HUES64 (cell line): Measurements from ENCODE around the gene CYP4F22.
"Not testable (repeated sequence)": the region's sequence is repeated elsewhere in the genome, so short reads cannot be mapped to it uniquely, and the experiment has no call there.

Source experiments
- H3K27ac ChIP-seq: 2 replicates; pipeline ENCODE4 v1.7.0; 2013; ENCODE audit warnings: low read depth, low read length, inconsistent platforms
- H3K27me3 ChIP-seq: 2 replicates; pipeline ENCODE4 v1.6.1; 2013; ENCODE audit warnings: mild to moderate bottlenecking, low read length; ENCODE audit not compliant: insufficient read depth
- H3K36me3 ChIP-seq: 2 replicates; pipeline ENCODE4 v1.6.1; 2013; ENCODE audit warnings: mild to moderate bottlenecking, low read length; ENCODE audit not compliant: insufficient read depth
- H3K4me1 ChIP-seq: 2 replicates; pipeline ENCODE4 v1.6.1; 2013; ENCODE audit warnings: mild to moderate bottlenecking, low read length, moderate library complexity; ENCODE audit not compliant: insufficient read depth
- H3K4me3 ChIP-seq: 2 replicates; pipeline ENCODE4 v1.5.1; 2013; ENCODE audit warnings: mild to moderate bottlenecking, low read length, moderate library complexity
- H3K9ac ChIP-seq: 2 replicates; pipeline ENCODE4 v1.6.1; 2013; ENCODE audit warnings: mild to moderate bottlenecking, low read depth, low read length
- H3K9me3 ChIP-seq: 2 replicates; pipeline ENCODE4 v1.6.1; 2013; ENCODE audit warnings: low read depth, low read length; ENCODE audit not compliant: insufficient read depth
- WGBS: fragments of 150-250, 120-280 bp; methylation state at CpG from one replicate; pipeline ENCODE4 v1.1.7; 2013; ENCODE audit warnings: missing lambda C conversion rate; 5-methylcytosine and 5-hydroxymethylcytosine counted together

The CYP4F22 gene

GRCh38 chr19:15498910-15499309, 9.4 kb upstream of the CYP4F22 start:
- peaks cover 54% of the 10 kb centered on the region for H3K9me3 ChIP-seq
- no peak overlapping the region for H3K27ac ChIP-seq
- no peaks in the 10 kb centered on the region for H3K4me1 ChIP-seq
- no peak overlapping the region for H3K9ac ChIP-seq
- WGBS = 74% methylated on average over 6 of the region's 6 CpGs
- H3K27me3 ChIP-seq = no peaks in the 10 kb centered on the region
- no peak overlapping the region for H3K4me3 ChIP-seq
- no peaks in the 10 kb centered on the region for H3K36me3 ChIP-seq

GRCh38 chr19:15501596-15501995, 6.7 kb upstream of the CYP4F22 start:
- H3K27ac ChIP-seq = no peak overlapping the region
- no peak overlapping the region for H3K9ac ChIP-seq
- 87% methylated on average over 1 of the region's 1 CpG for WGBS
- H3K27me3 ChIP-seq = no peaks in the 10 kb centered on the region
- H3K36me3 ChIP-seq = no peaks in the 10 kb centered on the region
- peaks cover 68% of the 10 kb centered on the region for H3K9me3 ChIP-seq
- H3K4me3 ChIP-seq = no peak overlapping the region
- no peaks in the 10 kb centered on the region for H3K4me1 ChIP-seq

- Histone ChIP-seq H3K27me3 (no peaks in the 10 kb centered on the region), H3K36me3 (no peaks in the 10 kb centered on the region), H3K27ac (no peak overlapping the region), H3K9ac (no peak overlapping the region), H3K9me3 (peaks cover 73% of the 10 kb centered on the region), H3K4me1 (no peaks in the 10 kb centered on the region), H3K4me3 (no peak overlapping the region)
- WGBS = 85% methylated on average over 1 of the region's 1 CpG
Observed at GRCh38 chr19:15502264-15502663, 6.1 kb upstream of the CYP4F22 start.

GRCh38 chr19:15506074-15506571, 2.2 kb upstream of the CYP4F22 start:
- no peaks in the 10 kb centered on the region for H3K27me3 ChIP-seq
- no peaks in the 10 kb centered on the region for H3K36me3 ChIP-seq
- 77% methylated on average over 5 of the region's 5 CpGs for WGBS
- H3K9ac ChIP-seq = no peak overlapping the region
- H3K4me3 ChIP-seq = no peak overlapping the region
- H3K9me3 ChIP-seq = peaks cover 69% of the 10 kb centered on the region
- H3K27ac ChIP-seq = no peak overlapping the region
- H3K4me1 ChIP-seq = no peaks in the 10 kb centered on the region

- H3K9ac ChIP-seq = no peak overlapping the region
- H3K4me1 ChIP-seq = no peaks in the 10 kb centered on the region
Observed at GRCh38 chr19:15507068-15508034, 974 bp upstream of the CYP4F22 start.

GRCh38 chr19:15511671-15512424, 3.5 kb downstream of the CYP4F22 start:
- no peak overlapping the region for H3K9ac ChIP-seq
- WGBS = 83% methylated on average over 19 of the region's 19 CpGs
- no peaks in the 10 kb centered on the region for H3K4me1 ChIP-seq
- H3K9me3 ChIP-seq = peaks cover 74% of the 10 kb centered on the region
- H3K4me3 ChIP-seq = no peak overlapping the region
- H3K27me3 ChIP-seq = no peaks in the 10 kb centered on the region
- H3K36me3 ChIP-seq = no peaks in the 10 kb centered on the region
- H3K27ac ChIP-seq = no peak overlapping the region

More at GRCh38 chr19:15507068-15508034, 974 bp upstream of the CYP4F22 start:
- WGBS = 76% methylated on average over 13 of the region's 14 CpGs
- Histone ChIP-seq H3K4me3 (no peak overlapping the region), H3K27me3 (no peaks in the 10 kb centered on the region), H3K27ac (no peak overlapping the region), H3K9me3 (peaks cover 70% of the 10 kb centered on the region), H3K36me3 (no peaks in the 10 kb centered on the region)

- H3K4me1 ChIP-seq, H3K4me3 ChIP-seq, H3K9ac ChIP-seq, H3K36me3 ChIP-seq, H3K27me3 ChIP-seq, H3K27ac ChIP-seq: not testable (repeated sequence)
- 92% methylated on average over 7 of the region's 9 CpGs for WGBS
- peaks cover 77% of the 10 kb centered on the region for H3K9me3 ChIP-seq
Observed at GRCh38 chr19:15515227-15515625, 6.9 kb downstream of the CYP4F22 start.

- H3K27me3 ChIP-seq = no peaks in the 10 kb centered on the region
- H3K9ac ChIP-seq = no peak overlapping the region
- no peak overlapping the region for H3K27ac ChIP-seq
- H3K9me3 ChIP-seq = peaks cover 73% of the 10 kb centered on the region
- WGBS = 69% methylated on average over 2 of the region's 3 CpGs
- no peaks in the 10 kb centered on the region for H3K4me1 ChIP-seq
- no peak overlapping the region for H3K4me3 ChIP-seq
- no peaks in the 10 kb centered on the region for H3K36me3 ChIP-seq
Observed at GRCh38 chr19:15516363-15516762, 8.0 kb downstream of the CYP4F22 start.

- H3K4me3 ChIP-seq = no peak overlapping the region
- H3K36me3 ChIP-seq = no peaks in the 10 kb centered on the region
- H3K9ac ChIP-seq = no peak overlapping the region
- no peak overlapping the region for H3K27ac ChIP-seq
- no peaks in the 10 kb centered on the region for H3K4me1 ChIP-seq
- H3K9me3 ChIP-seq = peaks cover 72% of the 10 kb centered on the region
- WGBS = 68% methylated on average over 1 of the region's 1 CpG
- H3K27me3 ChIP-seq = no peaks in the 10 kb centered on the region
Observed at GRCh38 chr19:15517778-15518177, 9.5 kb downstream of the CYP4F22 start.

- H3K9me3 ChIP-seq = peaks cover 72% of the 10 kb centered on the region
- no peaks in the 10 kb centered on the region for H3K27me3 ChIP-seq
- no peaks in the 10 kb centered on the region for H3K36me3 ChIP-seq
- H3K4me3 ChIP-seq = no peak overlapping the region
- no peaks in the 10 kb centered on the region for H3K4me1 ChIP-seq
- H3K27ac ChIP-seq = no peak overlapping the region
- WGBS = 78% methylated on average over 6 of the region's 6 CpGs
- no peak overlapping the region for H3K9ac ChIP-seq
Observed at GRCh38 chr19:15519433-15519976, 11.2 kb downstream of the CYP4F22 start.

- peaks cover 75% of the 10 kb centered on the region for H3K9me3 ChIP-seq
- H3K9ac ChIP-seq = no peak overlapping the region
- H3K36me3 ChIP-seq = no peaks in the 10 kb centered on the region
- 74% methylated on average over 5 of the region's 5 CpGs for WGBS
- H3K4me1 ChIP-seq = no peaks in the 10 kb centered on the region
- no peak overlapping the region for H3K27ac ChIP-seq
- H3K27me3 ChIP-seq = no peaks in the 10 kb centered on the region
- no peak overlapping the region for H3K4me3 ChIP-seq
Observed at GRCh38 chr19:15524781-15525180, 16.5 kb downstream of the CYP4F22 start.
